RWPE2 (cell line): ENCODE data around the gene MARCOL.

ENCODE experiments used
- ATAC-seq: fragments of 200-7000 bp; cut with Tn5 transposase; 3 replicates; pipeline ENCODE4 v1.9.1; 2021; ENCODE audit warnings: low read depth
- DNase-seq: peaks from one replicate; pipeline ENCODE4 v3.0.0-alpha.2; 2020; ENCODE audit warnings: low spot score
- H3K27ac ChIP-seq: fragments of 450-650 bp; 2 replicates; pipeline ENCODE4 v1.5.1; 2017; ENCODE audit warnings: mild to moderate bottlenecking; ENCODE audit not compliant: poor library complexity, severe bottlenecking
- H3K27me3 ChIP-seq: fragments of 250-450 bp; sonication (Bioruptor Pico); 2 replicates; pipeline ENCODE4 v1.5.1; 2021; ENCODE audit warnings: mild to moderate bottlenecking, moderate library complexity; ENCODE audit not compliant: insufficient read depth, poor library complexity, severe bottlenecking
- H3K36me3 ChIP-seq: fragments of 250-450 bp; sonication (Bioruptor Pico); 2 replicates; pipeline ENCODE4 v1.5.1; 2020; ENCODE audit warnings: low read depth, mild to moderate bottlenecking, moderate library complexity
- H3K4me1 ChIP-seq: fragments of 250-450 bp; sonication (Bioruptor Pico); 2 replicates; pipeline ENCODE4 v1.5.1; 2021; ENCODE audit warnings: mild to moderate bottlenecking, moderate library complexity; ENCODE audit not compliant: insufficient read depth, poor library complexity, severe bottlenecking
- H3K4me3 ChIP-seq: fragments of 250-450 bp; sonication (Bioruptor Pico); 2 replicates; pipeline ENCODE4 v1.5.1; 2021; ENCODE audit warnings: mild to moderate bottlenecking, moderate library complexity; ENCODE audit not compliant: severe bottlenecking
- H3K9me3 ChIP-seq: fragments of 250-450 bp; sonication (Bioruptor Pico); 2 replicates; pipeline ENCODE4 v1.5.1; 2021; ENCODE audit warnings: mild to moderate bottlenecking, moderate library complexity; ENCODE audit not compliant: severe bottlenecking
- TF ChIP-seq, protein P1 (sequence below): fragments of 450-650 bp; IDR thresholded peaks from one replicate; pipeline ENCODE4 v1.5.1; 2017; ENCODE audit warnings: mild to moderate bottlenecking, moderate library complexity; ENCODE audit not compliant: poor library complexity, severe bottlenecking

The MARCOL gene, protein sequence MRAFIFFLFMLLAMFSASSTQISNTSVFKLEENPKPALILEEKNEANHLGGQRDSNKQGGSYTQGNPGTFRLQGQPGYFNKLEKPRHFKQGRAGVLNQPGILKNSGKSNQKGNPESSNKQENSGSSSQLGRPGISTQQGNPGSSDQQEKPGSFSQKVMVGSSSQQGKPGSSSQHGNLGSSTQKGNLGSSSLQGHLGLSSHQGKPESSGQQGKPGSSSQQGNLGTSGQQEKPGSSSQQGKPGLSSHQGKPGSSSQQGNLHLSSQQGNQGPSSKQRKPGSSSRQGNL

DNA sequence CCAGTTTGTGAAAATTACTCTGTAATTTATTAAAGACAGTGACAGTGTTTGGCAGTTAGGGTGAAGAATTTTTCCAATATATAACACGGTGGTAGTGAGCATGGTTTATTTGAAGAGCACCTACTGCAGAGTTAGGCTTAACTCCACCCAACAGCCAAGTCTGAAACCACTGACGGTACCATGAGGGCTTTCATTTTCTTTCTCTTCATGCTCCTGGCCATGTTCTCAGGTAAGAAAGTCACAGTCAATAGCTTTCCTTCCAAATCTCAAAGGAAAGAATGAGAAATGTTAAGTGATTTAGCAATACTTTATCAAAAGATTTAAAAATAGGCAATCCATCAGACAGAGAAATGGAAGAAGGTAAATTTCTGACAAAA, at the start of gene MARCOL:
TSS of gene MARCOL (plus strand) at position 108 of the 377 bp plus-strand sequence. CDS start at position 181, 73 bp downstream.
- Histone ChIP-seq H3K27me3 (no peaks in the 10 kb centered on the region), H3K4me3 (no peak within 1 kb of the TSS), H3K36me3 (no peaks in the 10 kb centered on the region), H3K9me3 (no peaks in the 10 kb centered on the region), H3K4me1 (no peaks in the 10 kb centered on the region), H3K27ac (no peak within 1 kb of the TSS)
- DNase-seq (no peak), ATAC-seq (no peak)
- TF ChIP-seq, protein P1, sequence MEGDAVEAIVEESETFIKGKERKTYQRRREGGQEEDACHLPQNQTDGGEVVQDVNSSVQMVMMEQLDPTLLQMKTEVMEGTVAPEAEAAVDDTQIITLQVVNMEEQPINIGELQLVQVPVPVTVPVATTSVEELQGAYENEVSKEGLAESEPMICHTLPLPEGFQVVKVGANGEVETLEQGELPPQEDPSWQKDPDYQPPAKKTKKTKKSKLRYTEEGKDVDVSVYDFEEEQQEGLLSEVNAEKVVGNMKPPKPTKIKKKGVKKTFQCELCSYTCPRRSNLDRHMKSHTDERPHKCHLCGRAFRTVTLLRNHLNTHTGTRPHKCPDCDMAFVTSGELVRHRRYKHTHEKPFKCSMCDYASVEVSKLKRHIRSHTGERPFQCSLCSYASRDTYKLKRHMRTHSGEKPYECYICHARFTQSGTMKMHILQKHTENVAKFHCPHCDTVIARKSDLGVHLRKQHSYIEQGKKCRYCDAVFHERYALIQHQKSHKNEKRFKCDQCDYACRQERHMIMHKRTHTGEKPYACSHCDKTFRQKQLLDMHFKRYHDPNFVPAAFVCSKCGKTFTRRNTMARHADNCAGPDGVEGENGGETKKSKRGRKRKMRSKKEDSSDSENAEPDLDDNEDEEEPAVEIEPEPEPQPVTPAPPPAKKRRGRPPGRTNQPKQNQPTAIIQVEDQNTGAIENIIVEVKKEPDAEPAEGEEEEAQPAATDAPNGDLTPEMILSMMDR = no peak

DNA sequence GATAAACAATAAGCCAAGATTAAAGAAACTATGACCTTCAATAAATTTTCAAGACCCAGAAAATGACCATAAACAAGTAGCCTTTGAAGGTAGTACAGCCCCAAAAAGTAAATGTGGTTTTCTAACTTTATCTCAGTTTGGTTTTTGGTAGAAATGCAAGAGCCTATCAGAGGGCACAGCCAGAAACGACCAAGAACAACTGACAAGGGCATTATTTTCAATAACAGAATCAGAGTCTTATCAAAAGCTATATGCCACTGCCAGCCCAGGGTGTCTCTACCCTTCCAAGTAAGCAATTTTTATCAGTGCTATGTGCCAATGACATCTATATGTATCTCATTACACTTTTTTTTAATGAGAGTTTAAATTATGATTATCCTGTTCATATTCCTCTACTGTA, 47.3 kb upstream of the MARCOL start:
- Histone ChIP-seq H3K27me3 (no peaks in the 10 kb centered on the region), H3K9me3 (no peaks in the 10 kb centered on the region), H3K4me3 (no peak overlapping the region), H3K4me1 (peaks cover 22% of the 10 kb centered on the region), H3K36me3 (no peaks in the 10 kb centered on the region), H3K27ac (no peak overlapping the region)
- TF ChIP-seq, protein P1 = no peak
- DNase-seq (no peak), ATAC-seq (no peak)

DNA sequence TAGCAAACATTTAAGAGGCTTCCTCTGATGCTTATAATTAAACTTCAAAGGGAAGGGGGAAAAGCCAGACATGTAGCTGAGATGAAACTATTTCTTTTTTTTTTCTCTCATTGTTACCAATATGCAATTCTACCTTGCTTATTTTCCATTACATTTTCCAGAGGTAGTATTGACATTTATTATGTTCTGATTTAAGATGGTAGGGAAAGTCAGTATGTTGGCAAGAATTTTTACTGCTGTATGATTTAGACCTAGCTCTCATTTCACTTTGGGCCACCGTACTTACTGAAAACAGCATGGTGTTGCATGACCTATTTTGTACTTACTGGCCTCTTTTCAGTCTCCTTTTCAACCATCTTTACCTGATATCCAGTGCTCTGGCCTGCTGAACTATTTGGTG, 45.1 kb upstream of the MARCOL start:
- H3K4me3 ChIP-seq = no peak overlapping the region
- no peaks in the 10 kb centered on the region for H3K36me3 ChIP-seq
- no peaks in the 10 kb centered on the region for H3K9me3 ChIP-seq
- TF ChIP-seq, protein P1 = no peak
- DNase-seq (no peak), ATAC-seq (no peak)
- peaks cover 8% of the 10 kb centered on the region for H3K4me1 ChIP-seq
- no peaks in the 10 kb centered on the region for H3K27me3 ChIP-seq
- peak overlapping the region; percentile 14 for H3K27ac ChIP-seq

DNA sequence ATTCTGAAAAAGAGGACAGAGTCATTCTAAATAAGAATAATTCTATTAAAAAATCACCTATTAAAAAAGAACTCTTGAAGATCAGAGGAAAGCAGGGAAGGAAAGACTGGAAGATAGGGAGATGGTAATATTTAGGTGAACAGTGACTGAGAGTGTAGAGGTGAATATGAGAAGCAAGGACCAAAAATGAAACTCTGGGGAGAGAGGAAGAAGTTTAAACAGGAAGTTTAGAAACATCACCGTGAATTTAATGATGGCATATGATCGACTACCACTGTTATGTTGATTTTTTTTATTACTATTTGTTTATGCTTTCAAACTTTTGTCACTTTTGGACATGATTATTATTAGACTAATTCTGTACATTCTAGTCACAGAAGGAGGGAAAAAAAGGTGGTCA, 37.2 kb upstream of the MARCOL start:
- H3K27me3 ChIP-seq = no peaks in the 10 kb centered on the region
- TF ChIP-seq, protein P1 = no peak
- no peaks in the 10 kb centered on the region for H3K9me3 ChIP-seq
- H3K36me3 ChIP-seq = no peaks in the 10 kb centered on the region
- no peak overlapping the region for H3K27ac ChIP-seq
- ATAC-seq = no peak
- H3K4me1 ChIP-seq = peaks cover 13% of the 10 kb centered on the region
- no peak overlapping the region for H3K4me3 ChIP-seq
- DNase-seq = no peak

DNA sequence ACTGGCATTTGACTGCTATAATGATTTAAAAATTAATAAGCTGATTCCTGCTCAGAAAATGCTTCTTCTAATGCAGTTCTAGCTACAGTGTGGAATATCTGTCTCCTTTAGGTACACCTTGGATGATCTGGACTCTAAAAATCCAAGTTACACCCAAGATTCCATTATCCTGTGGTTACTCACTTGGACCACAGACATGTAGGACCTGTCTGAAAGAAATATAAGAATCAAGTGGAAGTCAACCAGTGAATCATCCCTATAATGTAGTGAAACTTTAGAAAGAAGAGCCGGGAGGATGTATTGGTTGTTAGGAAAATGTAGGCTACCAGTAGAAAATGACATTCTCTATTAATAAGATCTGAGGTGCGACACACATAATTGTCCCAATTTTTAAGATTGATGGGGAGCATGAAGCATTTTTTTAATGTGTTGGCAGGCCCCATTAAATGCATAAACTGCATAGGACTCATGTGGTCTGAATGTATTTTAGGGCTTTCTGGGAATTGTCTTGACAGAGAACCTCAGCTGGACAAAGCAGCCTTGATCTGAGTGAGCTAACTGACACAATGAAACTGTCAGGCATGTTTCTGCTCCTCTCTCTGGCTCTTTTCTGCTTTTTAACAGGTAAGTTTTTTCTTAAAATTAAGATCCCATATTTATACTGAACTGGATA, 35.7 kb upstream of the MARCOL start, which contains the start of gene SPINK6:
TSS of gene SPINK6 (plus strand) at position 512 of the 673 bp plus-strand sequence. CDS start at position 567, 55 bp downstream.
- ATAC-seq (peak; percentile 100), DNase-seq (no peak)
- H3K4me3 ChIP-seq = no peak within 1 kb of the TSS
- TF ChIP-seq, protein P1 = no peak
- H3K27ac ChIP-seq = peak within 1 kb of the TSS; percentile 79
- no peaks in the 10 kb centered on the region for H3K27me3 ChIP-seq
- peaks cover 13% of the 10 kb centered on the region for H3K4me1 ChIP-seq
- no peaks in the 10 kb centered on the region for H3K36me3 ChIP-seq
- no peaks in the 10 kb centered on the region for H3K9me3 ChIP-seq
